ENCODE data around the gene BYSL.

DNA sequence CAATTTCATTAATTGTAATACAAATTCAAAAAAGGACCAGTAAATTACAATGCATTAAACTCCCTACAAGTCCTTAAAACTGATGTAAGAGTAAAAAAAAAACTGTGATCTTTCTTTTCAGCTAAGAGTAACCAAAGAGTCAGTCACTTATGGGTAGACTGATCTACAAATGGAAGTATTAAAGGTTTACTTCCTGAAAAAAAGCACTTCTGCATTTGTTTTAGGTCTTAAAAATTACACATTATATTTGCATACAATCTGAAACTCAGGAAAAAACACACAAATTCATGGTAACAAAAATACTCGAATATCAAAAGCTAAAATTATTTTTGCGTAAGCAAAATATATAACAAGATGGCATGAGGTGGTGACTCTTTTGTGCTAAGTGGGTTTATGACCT is 49.6 kb upstream of the BYSL start:
- no peak for TF ChIP-seq GATA2 (IDR thresholded peaks at IDR 0.05; ENCODE audit: low read depth, low read length)
- no peak for TF ChIP-seq GATA3 (IDR thresholded peaks at IDR 0.05; ENCODE audit: low read depth, low read length)
